ENCODE results near the gene DDX55. TPM values are rescaled to one million over a fixed set of nuclear protein-coding genes. Genes with fewer than 3 reads are reported as not detected.

DDX55 gene
- total RNA-seq, 1 donor from 2014 or later: 10.5 TPM

Other genes with a start within 250 kb of the DDX55 start
- 14.4 and 17.7 TPM in 2 replicates for gene SBNO1, start 237.3 kb upstream of the DDX55 start, total RNA-seq
- gene KMT5A, start 218.0 kb upstream of the DDX55 start, total RNA-seq: 19.4 and 24.0 TPM in 2 replicates
- gene RILPL2, start 165.4 kb upstream of the DDX55 start, total RNA-seq: 3.1 and 3.2 TPM in 2 replicates
- gene SNRNP35, start 144.0 kb upstream of the DDX55 start, total RNA-seq: 11.1 and 15.1 TPM in 2 replicates
- 2.8 and 4.8 TPM in 2 replicates for gene RILPL1, start 68.4 kb upstream of the DDX55 start, total RNA-seq
- gene TMED2, start 17.5 kb upstream of the DDX55 start, total RNA-seq: 270 and 341 TPM in 2 replicates
- 22.2 and 24.0 TPM in 2 replicates for gene EIF2B1, start 31.6 kb downstream of the DDX55 start, total RNA-seq
- gene GTF2H3, start 31.7 kb downstream of the DDX55 start, total RNA-seq: 16.7 and 17.0 TPM in 2 replicates
- gene TCTN2, start 69.0 kb downstream of the DDX55 start, total RNA-seq: 3.8 and 4.6 TPM in 2 replicates
- 13.7 and 22.2 TPM in 2 replicates for gene ATP6V0A2, start 110.3 kb downstream of the DDX55 start, total RNA-seq
- gene DNAH10, start 160.2 kb downstream of the DDX55 start, total RNA-seq: not detected in 2 replicates

All from lung microvascular endothelial cell (primary cell).